Measurements from ENCODE around the gene PTPRC.

The PTPRC gene

DNA sequence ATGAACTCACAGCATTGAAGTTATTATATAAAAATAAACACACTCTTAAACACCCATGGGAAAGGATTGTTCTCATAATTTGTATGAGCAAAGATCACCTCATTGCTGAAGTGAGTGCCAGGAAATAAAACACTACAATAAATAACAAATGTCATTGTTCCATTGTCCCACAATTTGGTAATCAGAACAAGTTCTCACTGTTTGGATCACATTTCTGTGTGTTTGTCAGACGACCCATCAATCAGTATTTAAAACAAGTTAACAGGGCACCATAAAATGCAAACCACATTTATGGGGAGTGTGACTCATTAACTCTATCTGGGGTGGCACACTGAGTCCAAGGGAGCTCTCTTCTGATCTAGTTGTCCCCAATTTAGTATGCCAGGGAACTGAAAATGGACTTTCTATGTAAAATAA lies 124.5 kb downstream of the PTPRC start:
- H3K4me3 ChIP-seq: no peak overlapping the region
- TF ChIP-seq, protein P1, sequence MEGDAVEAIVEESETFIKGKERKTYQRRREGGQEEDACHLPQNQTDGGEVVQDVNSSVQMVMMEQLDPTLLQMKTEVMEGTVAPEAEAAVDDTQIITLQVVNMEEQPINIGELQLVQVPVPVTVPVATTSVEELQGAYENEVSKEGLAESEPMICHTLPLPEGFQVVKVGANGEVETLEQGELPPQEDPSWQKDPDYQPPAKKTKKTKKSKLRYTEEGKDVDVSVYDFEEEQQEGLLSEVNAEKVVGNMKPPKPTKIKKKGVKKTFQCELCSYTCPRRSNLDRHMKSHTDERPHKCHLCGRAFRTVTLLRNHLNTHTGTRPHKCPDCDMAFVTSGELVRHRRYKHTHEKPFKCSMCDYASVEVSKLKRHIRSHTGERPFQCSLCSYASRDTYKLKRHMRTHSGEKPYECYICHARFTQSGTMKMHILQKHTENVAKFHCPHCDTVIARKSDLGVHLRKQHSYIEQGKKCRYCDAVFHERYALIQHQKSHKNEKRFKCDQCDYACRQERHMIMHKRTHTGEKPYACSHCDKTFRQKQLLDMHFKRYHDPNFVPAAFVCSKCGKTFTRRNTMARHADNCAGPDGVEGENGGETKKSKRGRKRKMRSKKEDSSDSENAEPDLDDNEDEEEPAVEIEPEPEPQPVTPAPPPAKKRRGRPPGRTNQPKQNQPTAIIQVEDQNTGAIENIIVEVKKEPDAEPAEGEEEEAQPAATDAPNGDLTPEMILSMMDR (IDR thresholded peaks at IDR 0.05): no peak
- DNase-seq (ENCODE audit: low spot score): no peak
- no peak overlapping the region for H3K27ac ChIP-seq

DNA sequence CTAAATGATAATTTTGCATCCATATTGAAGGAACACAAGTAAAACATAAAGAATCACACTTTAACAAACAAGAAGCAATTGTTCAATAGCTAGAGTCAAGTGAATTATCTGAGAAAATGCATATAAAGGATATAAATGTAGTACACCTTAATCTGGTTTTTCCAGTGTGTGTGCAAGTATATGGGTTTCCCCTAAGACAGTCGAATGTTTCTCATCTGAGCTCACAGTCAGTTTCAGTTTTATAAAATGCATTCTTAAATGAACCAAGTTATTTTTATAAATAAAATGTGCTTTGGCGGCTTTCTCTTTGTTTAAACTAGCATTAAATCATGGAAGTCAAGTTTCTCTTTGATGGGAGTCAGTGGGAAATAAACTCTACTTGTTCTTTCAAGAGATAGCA lies 125.9 kb downstream of the PTPRC start:
- DNase-seq (ENCODE audit: low spot score): no peak
- H3K4me3 ChIP-seq: no peak overlapping the region

DNA sequence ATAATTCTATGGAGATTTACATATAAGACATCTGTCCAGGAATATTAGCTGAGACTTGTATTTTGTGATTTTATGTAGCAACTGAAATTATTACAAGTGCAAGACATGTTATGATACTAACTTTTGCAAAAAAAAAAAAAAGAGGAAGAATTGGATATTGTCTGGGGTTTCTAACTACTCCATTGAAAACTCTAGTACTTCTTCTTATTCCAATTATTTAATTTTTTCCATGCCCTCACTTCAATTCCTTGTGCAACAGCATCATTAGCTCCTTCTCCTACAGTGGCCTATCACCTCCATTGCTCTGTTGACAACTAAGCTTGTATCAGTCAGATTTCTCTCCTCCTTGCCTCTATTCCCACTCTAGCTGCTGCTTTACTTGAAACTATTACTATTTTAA lies 126.6 kb downstream of the PTPRC start:
- Histone ChIP-seq H3K4me3 (no peak overlapping the region), H3K27ac (no peak overlapping the region)
- TF ChIP-seq, protein P1 (IDR thresholded peaks at IDR 0.05): no peak
- DNase-seq (ENCODE audit: low spot score): no peak

More for the DNA sequence above, 125.9 kb downstream of the PTPRC start:
- H3K27ac ChIP-seq: no peak overlapping the region
- TF ChIP-seq, protein P1 (IDR thresholded peaks at IDR 0.05): no peak

DNA sequence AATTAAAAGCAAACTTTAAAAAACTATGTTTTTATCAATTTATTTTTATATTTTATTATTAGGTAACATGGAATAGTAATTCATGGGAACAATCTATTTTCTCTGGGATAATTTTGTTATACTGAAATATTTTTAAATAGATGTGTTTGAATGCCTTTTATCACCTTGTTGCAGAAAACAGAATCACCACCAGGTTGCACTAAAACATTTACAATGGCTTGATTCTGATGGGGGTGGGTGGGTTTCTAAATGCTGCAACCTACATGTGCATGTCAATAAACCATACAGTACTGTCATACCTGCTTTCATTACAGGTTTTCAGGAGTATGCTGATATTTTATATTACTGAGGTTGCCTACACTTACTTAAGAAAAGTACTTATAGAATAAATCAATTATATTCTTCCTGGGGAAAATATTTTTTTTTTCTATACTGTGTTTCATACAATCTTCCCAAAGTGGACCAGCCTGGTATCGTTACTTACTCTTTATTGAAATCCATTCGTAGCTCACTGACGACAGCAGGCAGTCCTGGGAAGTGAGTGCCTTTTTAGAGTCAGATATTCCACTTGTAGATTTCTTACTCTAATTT lies 132.8 kb downstream of the PTPRC start:
- no peak for DNase-seq (ENCODE audit: low spot score)
- no peak overlapping the region for H3K4me3 ChIP-seq
- TF ChIP-seq, protein P1 (IDR thresholded peaks at IDR 0.05): no peak
- H3K27ac ChIP-seq: no peak overlapping the region

DNA sequence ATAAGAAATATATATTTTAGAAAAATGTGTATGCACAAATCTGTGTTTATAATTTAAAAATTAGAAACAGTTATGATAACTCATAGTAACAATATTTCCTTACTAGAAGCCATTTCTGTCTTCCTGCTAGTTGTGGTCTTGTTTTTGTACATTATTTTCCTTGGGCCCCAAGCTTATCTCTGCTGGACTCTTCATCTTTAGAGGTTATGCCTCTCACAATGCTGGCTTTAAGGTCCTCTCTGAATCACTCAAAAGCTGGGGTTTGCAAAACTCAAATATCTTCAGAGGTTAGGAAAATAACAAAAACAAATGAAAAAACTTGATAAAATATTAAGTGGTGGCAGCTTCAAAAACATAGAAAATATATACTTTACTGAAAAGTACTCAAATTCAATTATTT lies 133.8 kb downstream of the PTPRC start:
- DNase-seq (ENCODE audit: low spot score): no peak
- H3K4me3 ChIP-seq: no peak overlapping the region
- no peak overlapping the region for H3K27ac ChIP-seq
- TF ChIP-seq, protein P1 (IDR thresholded peaks at IDR 0.05): no peak

DNA sequence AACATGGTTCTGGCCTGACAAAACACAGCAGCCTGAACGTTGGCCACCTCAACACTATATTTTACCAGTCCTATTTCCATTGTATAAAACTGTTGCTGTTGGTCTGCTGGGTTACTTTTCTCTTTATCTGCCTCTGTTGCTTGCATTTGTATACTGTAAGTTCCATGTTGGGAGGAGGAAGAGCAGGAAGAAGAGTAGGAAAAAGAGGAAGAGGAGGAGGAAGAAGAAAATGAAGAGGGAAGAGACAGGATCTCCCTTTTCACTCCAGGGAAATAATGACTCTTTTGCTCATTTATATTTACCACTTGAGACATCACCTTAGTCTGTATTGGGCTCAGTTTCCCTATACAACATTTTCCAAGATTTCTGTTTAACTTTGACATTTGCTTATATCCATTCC lies 134.2 kb downstream of the PTPRC start:
- TF ChIP-seq, protein P1 (IDR thresholded peaks at IDR 0.05): no peak

DNA sequence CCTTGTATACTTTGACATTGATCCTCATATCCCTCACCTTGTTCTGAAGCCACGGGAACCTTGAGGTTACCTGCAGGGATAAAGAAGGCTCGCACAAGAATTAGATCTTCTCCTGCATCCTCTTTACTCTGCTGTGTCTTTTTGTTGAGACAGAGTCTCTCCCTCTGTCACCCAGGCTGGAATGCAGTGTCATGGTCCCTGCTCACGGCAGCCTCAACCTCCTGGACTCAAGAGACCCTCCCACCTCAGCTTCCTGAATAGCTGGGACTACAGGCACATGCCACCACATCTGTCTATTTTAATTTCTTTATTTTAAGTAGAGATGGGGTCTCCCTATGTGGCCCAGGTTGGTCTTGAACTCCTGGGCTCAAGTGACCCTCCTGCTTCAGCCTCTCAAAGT lies 134.7 kb downstream of the PTPRC start:
- H3K27ac ChIP-seq: no peak overlapping the region
- no peak for DNase-seq (ENCODE audit: low spot score)
- H3K4me3 ChIP-seq: no peak overlapping the region
- TF ChIP-seq, protein P1 (IDR thresholded peaks at IDR 0.05): no peak

More for the DNA sequence above, 134.2 kb downstream of the PTPRC start:
- no peak for DNase-seq (ENCODE audit: low spot score)
- Histone ChIP-seq H3K27ac (no peak overlapping the region), H3K4me3 (no peak overlapping the region)
